Measurements from ENCODE around the gene KIF23. TPM values are rescaled to one million over a fixed set of nuclear protein-coding genes. Genes with fewer than 3 reads are reported as not detected.

KIF23 gene
- total RNA-seq, 1 donor from 2014 or later, result 37.8 TPM

DNA sequence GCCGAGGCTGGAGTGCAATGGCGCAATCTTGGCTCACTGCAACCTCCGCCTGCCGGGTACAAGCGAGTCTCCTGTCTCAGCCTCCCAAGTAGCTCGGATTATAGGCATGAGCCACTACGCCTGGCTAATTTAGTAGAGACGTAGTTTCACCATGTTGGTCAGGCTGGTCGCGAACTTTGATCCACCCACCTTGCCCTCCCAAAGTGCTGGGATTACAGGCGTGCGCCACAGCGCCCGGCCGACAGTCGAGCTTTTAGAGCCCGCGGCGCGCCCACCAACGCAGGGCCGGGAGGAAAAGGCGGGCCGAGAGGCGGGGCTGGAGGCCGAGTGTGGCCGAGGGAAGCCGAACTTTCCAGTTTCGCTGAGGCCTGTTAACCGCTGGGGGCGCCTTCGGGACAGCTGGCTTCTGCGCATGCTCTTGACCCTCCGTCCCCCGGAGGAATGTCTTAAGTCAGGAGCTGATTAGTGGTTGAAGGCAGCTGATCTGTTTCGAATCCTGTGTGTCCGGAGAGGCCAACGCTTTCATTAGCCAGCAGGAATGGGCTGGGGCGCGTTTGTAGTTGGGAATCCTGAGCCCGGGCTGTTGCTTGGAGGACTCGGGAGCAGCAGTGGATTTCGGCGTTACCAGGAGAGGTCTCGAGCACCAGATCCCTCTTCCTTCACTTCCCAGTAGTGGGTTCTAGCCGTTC lies 48.5 kb downstream of the KIF23 start:
- peak overlapping the region; percentile 99 for H3K27ac Mint-ChIP-seq
- H3K4me1 Mint-ChIP-seq, result peaks cover 23% of the 10 kb centered on the region
- H3K9me3 Mint-ChIP-seq, result no peaks in the 10 kb centered on the region
- TF ChIP-seq, protein P1, sequence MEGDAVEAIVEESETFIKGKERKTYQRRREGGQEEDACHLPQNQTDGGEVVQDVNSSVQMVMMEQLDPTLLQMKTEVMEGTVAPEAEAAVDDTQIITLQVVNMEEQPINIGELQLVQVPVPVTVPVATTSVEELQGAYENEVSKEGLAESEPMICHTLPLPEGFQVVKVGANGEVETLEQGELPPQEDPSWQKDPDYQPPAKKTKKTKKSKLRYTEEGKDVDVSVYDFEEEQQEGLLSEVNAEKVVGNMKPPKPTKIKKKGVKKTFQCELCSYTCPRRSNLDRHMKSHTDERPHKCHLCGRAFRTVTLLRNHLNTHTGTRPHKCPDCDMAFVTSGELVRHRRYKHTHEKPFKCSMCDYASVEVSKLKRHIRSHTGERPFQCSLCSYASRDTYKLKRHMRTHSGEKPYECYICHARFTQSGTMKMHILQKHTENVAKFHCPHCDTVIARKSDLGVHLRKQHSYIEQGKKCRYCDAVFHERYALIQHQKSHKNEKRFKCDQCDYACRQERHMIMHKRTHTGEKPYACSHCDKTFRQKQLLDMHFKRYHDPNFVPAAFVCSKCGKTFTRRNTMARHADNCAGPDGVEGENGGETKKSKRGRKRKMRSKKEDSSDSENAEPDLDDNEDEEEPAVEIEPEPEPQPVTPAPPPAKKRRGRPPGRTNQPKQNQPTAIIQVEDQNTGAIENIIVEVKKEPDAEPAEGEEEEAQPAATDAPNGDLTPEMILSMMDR (IDR thresholded peaks at IDR 0.05; ENCODE audit: unreplicated experiment), result peak; percentile 87
- DNase-seq (ENCODE audit: low spot score in 2 of 2, unreplicated experiment in 2 of 2), result peak; percentile 92 to 97
- peaks cover 2% of the 10 kb centered on the region for H3K36me3 Mint-ChIP-seq
- H3K27me3 Mint-ChIP-seq (ENCODE audit: low read depth), result no peaks in the 10 kb centered on the region
- H3K4me3 Mint-ChIP-seq, result peak overlapping the region; percentile 74

DNA sequence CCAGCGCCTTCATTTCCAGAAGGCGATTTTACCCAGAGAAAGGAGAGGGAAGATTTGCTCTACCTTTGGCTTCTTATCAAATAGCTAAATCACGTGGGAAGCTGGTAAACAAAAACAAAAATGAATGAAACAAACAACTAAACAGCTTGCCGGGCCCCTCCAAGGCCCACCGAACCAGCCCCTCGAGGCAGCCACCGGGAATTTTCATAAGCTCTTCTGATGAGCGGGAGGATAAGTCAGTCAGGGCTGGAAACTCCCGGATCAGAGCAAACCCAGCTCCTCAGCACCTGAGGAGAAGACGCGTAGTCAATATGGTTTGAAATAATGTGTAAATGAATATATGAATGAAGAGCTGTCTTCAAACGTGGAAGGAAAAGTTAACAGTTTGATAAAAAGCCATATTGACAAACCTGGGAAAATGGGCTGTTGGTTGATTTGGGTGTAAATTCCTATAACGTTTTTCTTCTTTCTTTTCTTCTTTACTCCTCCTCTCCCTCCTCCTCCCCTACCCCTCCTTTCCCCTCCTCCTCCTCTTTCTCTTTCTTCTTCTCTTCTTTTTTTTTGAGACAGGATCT lies 49.1 kb downstream of the KIF23 start:
- TF ChIP-seq, protein P1 (IDR thresholded peaks at IDR 0.05; ENCODE audit: unreplicated experiment), result no peak
- peaks cover 25% of the 10 kb centered on the region for H3K4me1 Mint-ChIP-seq
- DNase-seq (ENCODE audit: low spot score in 2 of 2, unreplicated experiment in 2 of 2), result no peak
- H3K27ac Mint-ChIP-seq, result peak overlapping the region; percentile 99
- no peaks in the 10 kb centered on the region for H3K27me3 Mint-ChIP-seq (ENCODE audit: low read depth)
- peak overlapping the region; percentile 74 for H3K4me3 Mint-ChIP-seq
- peaks cover 2% of the 10 kb centered on the region for H3K36me3 Mint-ChIP-seq
- no peaks in the 10 kb centered on the region for H3K9me3 Mint-ChIP-seq

DNA sequence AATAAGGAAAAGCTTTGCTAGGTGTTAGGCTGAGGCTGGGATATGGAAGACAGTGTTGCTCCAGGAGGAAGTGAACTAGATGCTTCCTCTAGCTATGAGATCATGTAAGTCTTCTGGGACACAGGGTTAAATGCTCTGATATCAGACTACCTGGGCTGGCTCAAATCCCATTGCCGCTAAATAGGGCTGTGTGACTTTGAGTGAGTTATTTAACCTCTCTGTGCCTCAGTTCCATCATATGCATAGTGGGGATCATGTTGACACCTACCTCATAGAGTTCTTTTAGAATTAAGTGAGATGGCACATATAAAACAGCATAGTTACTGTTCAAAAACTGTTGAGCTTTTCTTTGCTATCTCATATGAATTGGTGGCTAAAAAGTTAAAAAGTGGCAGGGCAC lies 51.1 kb downstream of the KIF23 start:
- H3K27me3 Mint-ChIP-seq (ENCODE audit: low read depth), result no peaks in the 10 kb centered on the region
- DNase-seq (ENCODE audit: low spot score in 2 of 2, unreplicated experiment in 2 of 2), result no peak
- TF ChIP-seq, protein P1 (IDR thresholded peaks at IDR 0.05; ENCODE audit: unreplicated experiment), result no peak
- no peaks in the 10 kb centered on the region for H3K9me3 Mint-ChIP-seq
- peaks cover 36% of the 10 kb centered on the region for H3K4me1 Mint-ChIP-seq
- H3K4me3 Mint-ChIP-seq, result no peak overlapping the region
- H3K27ac Mint-ChIP-seq, result no peak overlapping the region
- H3K36me3 Mint-ChIP-seq, result no peaks in the 10 kb centered on the region

DNA sequence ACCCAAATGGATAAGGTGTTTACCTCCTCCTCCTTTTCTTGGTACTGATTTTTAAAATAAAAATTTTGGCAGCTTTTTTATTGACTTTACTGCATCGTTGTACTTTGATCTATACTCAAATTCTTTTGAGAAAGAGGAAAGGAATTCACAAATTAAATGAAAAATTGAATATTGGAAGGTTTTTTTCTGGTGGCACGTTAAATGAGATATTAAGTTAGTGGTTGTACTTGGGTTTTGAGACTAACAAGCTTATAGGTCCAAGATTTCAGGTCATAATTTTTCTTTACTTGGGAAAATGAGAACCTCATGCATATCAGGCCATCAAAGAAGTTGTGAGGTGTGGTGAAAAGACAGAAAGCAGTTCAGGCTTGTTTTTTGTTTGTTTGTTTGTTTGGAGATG lies 52.6 kb downstream of the KIF23 start:
- DNase-seq (ENCODE audit: low spot score in 2 of 2, unreplicated experiment in 2 of 2), result no peak
- H3K9me3 Mint-ChIP-seq, result no peaks in the 10 kb centered on the region
- no peak overlapping the region for H3K4me3 Mint-ChIP-seq
- peaks cover 31% of the 10 kb centered on the region for H3K4me1 Mint-ChIP-seq
- peak overlapping the region; percentile 16 for H3K27ac Mint-ChIP-seq
- H3K27me3 Mint-ChIP-seq (ENCODE audit: low read depth), result no peaks in the 10 kb centered on the region
- TF ChIP-seq, protein P1 (IDR thresholded peaks at IDR 0.05; ENCODE audit: unreplicated experiment), result no peak
- no peaks in the 10 kb centered on the region for H3K36me3 Mint-ChIP-seq

DNA sequence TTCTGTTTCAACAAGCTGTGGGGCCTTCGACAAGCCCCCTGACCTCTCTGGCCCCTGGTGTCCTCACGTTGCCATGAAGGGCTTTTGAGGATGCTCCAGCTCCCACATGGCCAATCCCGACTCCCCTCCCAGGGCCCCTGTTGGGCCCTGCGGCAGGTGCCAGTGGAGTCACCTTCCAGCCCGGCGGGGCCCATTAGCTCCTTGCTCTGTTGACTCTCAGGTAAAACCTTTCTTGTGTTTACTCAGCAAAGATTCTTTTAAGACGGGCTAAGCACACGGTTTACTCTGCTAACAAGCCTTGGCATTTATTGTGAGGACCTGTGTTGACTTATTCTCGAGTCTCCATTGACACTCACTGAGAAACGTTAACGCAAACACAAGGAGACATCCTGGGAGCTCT lies 53.5 kb downstream of the KIF23 start:
- H3K4me3 Mint-ChIP-seq, result no peak overlapping the region
- H3K4me1 Mint-ChIP-seq, result peaks cover 29% of the 10 kb centered on the region
- H3K36me3 Mint-ChIP-seq, result no peaks in the 10 kb centered on the region
- DNase-seq (ENCODE audit: low spot score in 2 of 2, unreplicated experiment in 2 of 2), result no peak
- no peaks in the 10 kb centered on the region for H3K9me3 Mint-ChIP-seq
- H3K27ac Mint-ChIP-seq, result no peak overlapping the region
- TF ChIP-seq, protein P1 (IDR thresholded peaks at IDR 0.05; ENCODE audit: unreplicated experiment), result no peak
- no peaks in the 10 kb centered on the region for H3K27me3 Mint-ChIP-seq (ENCODE audit: low read depth)
